SU-DHL-6 (cell line): Measurements from ENCODE around the gene RAP2B.

Source experiments
- CTCF ChIP-seq: fragments of 200-600 bp; sonication (generic); IDR thresholded peaks from one replicate; pipeline ENCODE4 v1.5.1; 2017; ENCODE audit warnings: antibody characterized with exemption, mild to moderate bottlenecking, low read length, moderate library complexity; ENCODE audit not compliant: insufficient read depth, poor library complexity, severe bottlenecking
- EZH2phosphoT487 ChIP-seq: fragments of 200-600 bp; sonication (generic), shearing (Covaris generic); conservative IDR thresholded peaks from 2 replicates; pipeline ENCODE4 v1.6.1; 2018; ENCODE audit warnings: mild to moderate bottlenecking, antibody characterized with exemption, low read length, moderate library complexity, mixed read lengths

GRCh38 chr3:153176197-153176596 lies 14.2 kb downstream of the RAP2B start:
- TF ChIP-seq EZH2phosphoT487 (no peak), CTCF (no peak)
